ENCODE data around the gene GPR68.

GPR68 gene

GRCh38 chr14:91238085-91238484, 6.4 kb downstream of the GPR68 start:
- TF ChIP-seq POLR2AphosphoS5 (IDR thresholded peaks at IDR 0.05; ENCODE audit: low read depth, low read length) (no peak), SIN3A (IDR thresholded peaks at IDR 0.05; ENCODE audit: borderline replicate concordance, insufficient read depth, low read length) (no peak), FOXP2 (optimal IDR thresholded peaks at IDR 0.05; ENCODE audit: borderline replicate concordance, extremely low read depth, extremely low read length, insufficient read depth) (no peak), TAF1 (IDR thresholded peaks at IDR 0.05; ENCODE audit: borderline replicate concordance, insufficient read depth, low read length) (no peak), REST (IDR thresholded peaks at IDR 0.05; ENCODE audit: insufficient read depth in 1 of 2, low read depth in 2 of 2, low read length in 2 of 2) (no peak)

- no peak for TF ChIP-seq SIN3A (IDR thresholded peaks at IDR 0.05; ENCODE audit: borderline replicate concordance, insufficient read depth, low read length)
- no peak for TF ChIP-seq TAF1 (IDR thresholded peaks at IDR 0.05; ENCODE audit: borderline replicate concordance, insufficient read depth, low read length)
- TF ChIP-seq POLR2AphosphoS5 (IDR thresholded peaks at IDR 0.05; ENCODE audit: low read depth, low read length), result no peak
- TF ChIP-seq FOXP2 (optimal IDR thresholded peaks at IDR 0.05; ENCODE audit: borderline replicate concordance, extremely low read depth, extremely low read length, insufficient read depth), result no peak
- no peak for TF ChIP-seq REST (IDR thresholded peaks at IDR 0.05; ENCODE audit: insufficient read depth in 1 of 2, low read depth in 2 of 2, low read length in 2 of 2)
These were observed 7.3 kb downstream of the GPR68 start for GRCh38 chr14:91237219-91237618.

- TF ChIP-seq REST (IDR thresholded peaks at IDR 0.05; ENCODE audit: insufficient read depth in 1 of 2, low read depth in 2 of 2, low read length in 2 of 2) (no peak), SIN3A (IDR thresholded peaks at IDR 0.05; ENCODE audit: borderline replicate concordance, insufficient read depth, low read length) (no peak), TAF1 (IDR thresholded peaks at IDR 0.05; ENCODE audit: borderline replicate concordance, insufficient read depth, low read length) (no peak), FOXP2 (optimal IDR thresholded peaks at IDR 0.05; ENCODE audit: borderline replicate concordance, extremely low read depth, extremely low read length, insufficient read depth) (no peak), POLR2AphosphoS5 (IDR thresholded peaks at IDR 0.05; ENCODE audit: low read depth, low read length) (no peak)
These were observed 8.7 kb downstream of the GPR68 start for GRCh38 chr14:91235841-91236240.

GRCh38 chr14:91234791-91235114, 9.8 kb downstream of the GPR68 start:
- TF ChIP-seq SIN3A (IDR thresholded peaks at IDR 0.05; ENCODE audit: borderline replicate concordance, insufficient read depth, low read length), result no peak
- TF ChIP-seq POLR2AphosphoS5 (IDR thresholded peaks at IDR 0.05; ENCODE audit: low read depth, low read length), result no peak
- TF ChIP-seq REST (IDR thresholded peaks at IDR 0.05; ENCODE audit: insufficient read depth in 1 of 2, low read depth in 2 of 2, low read length in 2 of 2), result no peak
- no peak for TF ChIP-seq TAF1 (IDR thresholded peaks at IDR 0.05; ENCODE audit: borderline replicate concordance, insufficient read depth, low read length)

Measured in PFSK-1 (cell line).